ENCODE data around the gene RALGAPA1. TPM values are rescaled to one million over a fixed set of nuclear protein-coding genes. Genes with fewer than 3 reads are reported as not detected.
"Not testable (repeated sequence)": the region's sequence is repeated elsewhere in the genome, so short reads cannot be mapped to it uniquely, and the experiment has no call there.

Gene RALGAPA1
- polyA plus RNA-seq, 3 donors = 35.7 to 63.9 (median 43.4) TPM

DNA sequence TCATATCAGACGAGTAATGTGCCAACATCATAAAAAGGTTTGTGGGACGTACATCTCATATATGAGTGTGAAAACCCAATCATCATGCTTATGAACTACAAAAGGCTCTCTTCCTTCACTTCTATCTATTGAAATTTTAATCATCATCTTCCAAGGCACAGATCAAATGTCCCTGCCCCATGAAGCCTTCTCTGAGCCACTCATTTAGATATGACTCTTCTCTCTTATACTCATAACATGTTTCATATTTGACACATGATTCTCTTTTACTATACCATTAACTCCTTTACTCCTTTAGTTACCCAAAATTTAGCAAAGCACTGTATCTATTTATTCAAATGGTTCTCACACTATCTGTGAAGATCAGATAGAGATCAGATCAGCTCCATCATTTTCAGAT is 22.2 kb downstream of the RALGAPA1 start:
- no peak for DNase-seq (ENCODE audit: extremely low read depth in 1 of 11, low read depth in 9 of 11, low spot score in 4 of 11)

DNA sequence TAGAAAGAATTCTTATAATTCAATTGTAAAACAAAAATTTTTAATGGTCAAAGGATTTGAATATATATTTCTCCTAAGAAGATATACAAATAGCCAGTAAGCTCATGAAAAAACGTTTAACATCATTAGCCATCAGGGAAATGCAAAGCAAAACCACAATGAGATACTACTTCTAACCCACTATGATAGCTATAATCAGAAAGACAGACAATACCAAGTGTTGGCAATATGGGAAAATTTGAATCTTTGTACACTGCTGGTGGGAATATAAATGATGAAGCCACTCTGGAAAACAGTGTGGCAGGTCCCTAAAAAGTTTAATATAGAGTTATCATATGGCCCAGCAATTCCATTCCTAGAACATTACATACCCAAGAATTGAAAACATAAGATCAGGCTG is 25.4 kb downstream of the RALGAPA1 start:
- DNase-seq (ENCODE audit: extremely low read depth in 1 of 11, low read depth in 9 of 11, low spot score in 4 of 11) = no peak

DNA sequence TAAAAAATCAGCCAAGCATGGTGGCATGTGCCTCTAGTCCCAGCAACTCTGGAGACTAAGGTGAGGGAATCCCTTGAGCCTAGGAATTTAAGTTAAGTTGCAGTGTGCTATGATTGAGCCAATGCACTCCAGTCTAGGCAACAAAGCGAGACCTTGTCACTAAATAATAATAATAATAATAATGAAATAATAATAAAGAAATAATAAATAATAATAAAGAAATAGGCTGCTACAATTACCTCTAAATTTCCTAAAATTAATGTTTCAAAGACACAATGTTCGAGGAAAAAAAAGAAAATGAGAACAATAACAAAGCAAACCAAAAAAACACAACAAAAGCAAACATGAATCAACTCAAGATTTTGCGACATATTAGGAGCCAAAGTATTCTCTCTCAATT is 29.7 kb downstream of the RALGAPA1 start:
- DNase-seq (ENCODE audit: extremely low read depth in 1 of 11, low read depth in 9 of 11, low spot score in 4 of 11) = no peak

DNA sequence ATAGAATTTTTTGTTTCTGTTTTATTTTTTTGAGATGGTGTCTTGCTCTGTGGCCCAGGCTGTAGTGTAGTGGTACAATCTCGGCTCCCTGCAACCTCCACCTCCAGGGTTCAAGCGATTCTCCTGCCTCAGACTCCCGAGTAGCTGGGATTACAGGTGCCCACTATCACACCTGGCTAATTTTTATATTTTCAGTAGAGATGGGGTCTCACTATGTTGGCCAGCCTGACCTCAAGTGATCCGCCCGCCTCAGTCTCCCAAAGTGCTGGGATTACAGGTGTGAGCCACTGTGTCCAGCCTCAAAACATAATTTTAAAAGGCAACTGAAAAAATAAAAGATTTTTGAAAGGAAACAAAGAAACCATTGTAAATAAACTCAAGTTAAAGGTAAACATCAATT is 31.5 kb downstream of the RALGAPA1 start:
- not testable (repeated sequence) for DNase-seq (ENCODE audit: extremely low read depth in 1 of 11, low read depth in 9 of 11, low spot score in 4 of 11)

DNA sequence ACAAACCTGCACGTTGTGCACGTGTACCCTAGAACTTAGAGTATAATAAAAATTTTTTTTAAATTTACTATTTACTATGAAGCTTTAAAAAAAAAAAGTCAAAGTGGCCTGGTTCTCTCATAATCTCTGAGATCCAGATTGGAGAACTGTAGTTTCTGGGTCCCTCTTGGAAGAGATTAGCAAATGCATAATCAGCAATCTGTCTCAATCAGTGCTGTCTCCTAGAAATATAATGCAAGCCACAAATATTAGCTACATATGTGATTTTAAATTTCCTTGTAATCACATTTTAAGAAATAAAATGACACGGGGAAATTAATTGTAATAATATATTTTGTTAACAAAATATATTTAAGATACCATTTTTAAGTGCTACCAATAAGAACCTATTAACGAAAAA is 32.3 kb downstream of the RALGAPA1 start:
- DNase-seq (ENCODE audit: extremely low read depth in 1 of 11, low read depth in 9 of 11, low spot score in 4 of 11) = no peak

DNA sequence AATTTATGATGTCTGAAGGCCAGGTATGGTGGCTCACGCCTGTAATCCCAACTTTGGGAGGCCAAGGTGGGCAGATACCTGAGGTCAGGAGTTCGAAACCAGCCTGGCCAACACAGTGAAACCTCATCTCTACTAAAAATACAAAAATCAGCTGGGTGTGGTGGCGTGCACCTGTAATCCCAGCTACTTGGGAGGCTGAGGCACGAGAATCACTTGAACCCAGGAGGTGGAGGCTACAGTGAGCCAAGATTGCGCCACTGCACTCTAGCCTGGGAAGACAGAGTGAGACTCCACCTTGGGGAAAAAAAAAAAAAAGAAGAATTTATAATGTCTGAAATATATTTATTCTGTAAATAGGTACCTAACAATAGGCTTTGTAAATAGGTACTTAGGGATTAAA is 33.0 kb downstream of the RALGAPA1 start:
- DNase-seq (ENCODE audit: extremely low read depth in 1 of 11, low read depth in 9 of 11, low spot score in 4 of 11) = not testable (repeated sequence)

DNA sequence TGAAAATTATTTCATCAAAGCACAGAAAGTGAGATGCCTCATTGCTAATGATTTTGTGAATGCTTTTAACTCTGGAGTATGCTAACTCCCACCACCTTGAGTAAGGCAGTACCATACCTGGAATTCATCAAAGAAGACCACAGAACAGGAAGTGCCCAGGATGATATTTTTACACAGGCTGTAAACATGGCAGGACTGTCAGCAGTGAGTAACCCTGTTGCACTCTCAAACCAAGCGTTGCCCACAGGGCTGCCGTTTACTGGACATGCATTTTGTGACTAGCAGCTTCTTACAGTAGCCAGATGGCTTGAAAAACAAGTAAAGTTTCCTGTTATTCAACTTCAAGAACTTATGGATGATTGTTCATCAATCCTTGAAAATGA is 42.4 kb downstream of the RALGAPA1 start:
- DNase-seq (ENCODE audit: extremely low read depth in 1 of 11, low read depth in 9 of 11, low spot score in 4 of 11) = no peak

DNA sequence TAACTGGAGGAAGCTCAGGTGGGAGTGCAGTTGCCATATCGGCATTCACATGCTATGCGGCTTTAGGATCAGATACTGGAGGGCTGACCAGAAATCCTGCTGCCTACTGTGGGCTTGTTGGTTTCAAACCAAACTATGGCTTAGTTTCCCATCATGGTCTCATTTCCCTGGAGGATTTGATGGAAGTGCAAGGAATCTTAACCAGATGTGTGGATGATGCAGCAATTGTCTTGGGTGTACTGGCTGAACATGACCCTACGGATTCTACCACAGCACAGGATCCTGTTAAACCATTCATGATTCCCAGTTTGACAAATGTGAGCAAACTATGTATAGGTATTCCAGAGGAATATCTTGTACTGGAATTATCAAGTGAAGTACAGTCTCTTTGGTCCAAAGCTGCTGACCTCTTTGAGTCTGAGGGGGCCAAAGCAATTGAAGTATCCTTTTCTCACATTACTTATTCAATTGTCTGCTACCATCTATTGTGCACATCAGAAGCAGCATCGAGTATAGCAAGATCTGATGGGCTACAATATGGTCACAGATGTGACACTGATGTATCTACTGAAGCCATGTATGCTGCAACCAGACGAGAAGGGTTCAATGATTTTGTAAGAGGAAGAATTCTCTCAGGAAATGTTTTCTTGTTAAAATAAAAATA is 42.9 kb downstream of the RALGAPA1 start:
- DNase-seq (ENCODE audit: extremely low read depth in 1 of 11, low read depth in 9 of 11, low spot score in 4 of 11) = no peak

DNA sequence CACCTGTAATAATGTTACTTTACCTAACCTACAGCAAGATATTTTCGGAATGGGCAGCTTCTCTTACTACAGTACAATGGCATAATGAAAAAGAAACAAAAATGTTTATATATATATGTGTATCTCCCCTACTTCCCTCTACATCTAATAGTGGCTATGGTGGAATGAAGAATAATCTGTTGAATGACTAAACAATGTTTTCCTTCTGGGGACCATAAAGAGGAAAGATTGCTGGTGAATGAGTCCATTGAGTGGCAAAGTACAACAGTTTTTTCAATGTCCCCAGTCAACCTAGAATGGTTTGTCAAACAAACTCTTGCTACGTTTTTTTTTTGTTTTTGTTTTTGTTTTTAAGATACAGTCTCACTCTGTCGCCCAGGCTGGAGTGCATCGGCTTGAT is 47.2 kb downstream of the RALGAPA1 start:
- no peak for DNase-seq (ENCODE audit: extremely low read depth in 1 of 11, low read depth in 9 of 11, low spot score in 4 of 11)

DNA sequence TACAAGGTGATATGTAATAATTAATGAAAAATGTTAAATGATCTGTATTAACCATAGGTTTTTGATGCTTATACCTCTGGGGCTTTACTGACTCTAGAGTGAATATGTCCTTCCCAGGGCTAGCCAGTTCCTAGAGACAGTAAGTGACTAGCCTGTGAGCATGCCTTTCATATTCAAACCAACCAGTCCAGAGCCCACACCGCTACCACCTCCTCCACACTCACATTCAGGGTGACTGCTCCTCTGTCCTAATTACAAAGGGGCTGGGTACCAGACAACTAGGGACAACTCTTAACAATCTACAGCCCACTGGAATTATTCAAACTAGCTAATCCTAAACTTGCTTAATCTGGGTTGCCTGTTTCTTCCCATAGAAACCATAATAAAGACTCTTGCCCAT is 49.0 kb downstream of the RALGAPA1 start:
- DNase-seq (ENCODE audit: extremely low read depth in 1 of 11, low read depth in 9 of 11, low spot score in 4 of 11) = no peak

DNA sequence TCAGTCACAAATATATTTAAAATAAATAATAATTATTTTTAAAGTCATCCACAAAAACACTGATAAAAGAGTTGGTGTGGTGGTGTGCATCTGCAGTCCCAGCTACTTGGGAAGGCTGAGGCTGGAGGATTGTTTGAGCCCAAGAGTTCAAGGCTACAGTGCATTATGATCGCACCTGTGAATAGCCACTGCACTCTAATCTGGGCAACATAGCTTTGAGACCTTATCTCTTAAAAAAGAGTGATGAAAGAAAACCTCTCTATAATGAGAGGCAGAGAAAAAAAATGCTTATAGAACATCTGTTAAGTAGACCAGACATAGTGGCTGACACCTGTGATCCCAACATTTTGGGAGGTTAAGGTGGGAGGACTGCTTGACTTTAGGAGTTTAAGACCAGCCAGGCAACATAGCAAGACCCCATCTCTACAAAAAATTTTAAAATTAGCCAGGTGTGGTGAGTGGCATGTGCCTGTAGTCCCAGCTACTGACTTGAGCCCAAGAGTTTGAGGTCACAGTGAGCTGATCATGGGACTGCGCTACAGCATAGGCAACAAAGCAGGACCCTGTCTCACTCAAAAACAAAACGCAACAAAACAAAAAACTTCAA is 50.5 kb downstream of the RALGAPA1 start:
- DNase-seq (ENCODE audit: extremely low read depth in 1 of 11, low read depth in 9 of 11, low spot score in 4 of 11) = no peak

DNA sequence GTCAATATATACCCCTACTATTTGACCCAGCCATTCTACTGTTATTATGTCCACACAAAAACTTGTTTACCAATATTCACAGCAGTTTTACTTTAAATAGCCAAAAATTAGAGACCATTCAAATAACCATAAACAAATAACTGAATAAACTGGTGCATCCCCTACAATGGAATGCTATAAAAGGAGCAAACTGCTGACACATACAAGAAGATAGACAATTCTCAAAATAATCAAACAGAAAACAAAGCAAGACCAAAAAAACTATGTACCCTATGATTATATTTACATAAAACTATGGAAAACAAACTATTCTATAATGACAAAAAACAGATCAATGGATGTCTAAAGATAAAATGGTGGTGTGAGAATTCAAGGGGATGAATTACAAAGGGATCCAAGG is 54.4 kb downstream of the RALGAPA1 start:
- DNase-seq (ENCODE audit: extremely low read depth in 1 of 11, low read depth in 9 of 11, low spot score in 4 of 11) = no peak

DNA sequence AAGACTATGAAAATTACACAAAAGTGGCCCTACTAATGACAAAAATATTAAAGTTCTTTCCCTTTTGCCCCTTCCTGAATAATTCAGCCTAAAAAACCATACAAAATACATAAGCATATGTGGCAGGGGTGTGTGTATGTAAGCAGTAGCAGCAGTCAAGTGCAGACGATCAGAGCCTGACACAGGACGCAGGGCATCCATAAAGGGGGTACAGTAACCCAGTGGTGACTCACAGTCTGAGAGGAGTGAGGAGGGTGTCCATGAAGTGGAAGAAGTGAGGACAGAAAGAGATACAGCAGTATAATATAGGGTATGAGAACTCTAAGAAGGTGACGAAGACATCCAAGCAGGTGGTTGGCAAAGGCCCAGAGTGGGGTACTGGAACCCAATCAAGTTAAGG is 56.7 kb downstream of the RALGAPA1 start:
- no peak for DNase-seq (ENCODE audit: extremely low read depth in 1 of 11, low read depth in 9 of 11, low spot score in 4 of 11)

DNA sequence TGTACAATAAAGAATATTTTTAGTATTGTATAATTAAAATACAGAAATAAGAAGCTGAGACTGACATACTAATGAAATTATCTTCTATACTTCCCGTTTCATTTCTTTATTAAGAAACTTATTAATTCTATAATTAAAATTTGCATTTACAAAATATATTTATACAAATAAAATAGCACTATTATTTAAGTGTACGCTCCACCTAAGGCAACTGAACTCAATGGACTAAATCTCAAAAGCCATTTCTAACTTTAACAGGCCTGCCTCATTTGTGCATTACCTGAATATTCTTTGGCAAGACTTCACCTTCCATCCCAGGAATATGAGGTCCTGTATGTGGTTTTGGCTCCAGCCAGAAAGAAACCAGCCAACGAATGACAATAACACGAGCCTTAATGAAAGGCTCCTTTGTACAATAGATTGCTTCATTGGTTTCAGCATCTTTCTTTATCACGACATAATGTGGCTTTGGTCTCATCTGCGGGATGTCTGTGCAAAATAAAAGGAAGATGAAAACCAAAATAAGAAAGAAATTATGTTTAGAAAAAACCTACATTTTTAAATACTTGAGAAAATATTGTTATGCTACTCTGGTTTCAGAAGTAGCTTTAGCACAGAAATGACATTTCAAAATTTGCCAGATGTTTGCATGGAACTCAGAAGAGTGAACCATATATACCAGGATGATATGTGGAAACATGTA is 58.7 kb downstream of the RALGAPA1 start:
- DNase-seq (ENCODE audit: extremely low read depth in 1 of 11, low read depth in 9 of 11, low spot score in 4 of 11) = no peak

DNA sequence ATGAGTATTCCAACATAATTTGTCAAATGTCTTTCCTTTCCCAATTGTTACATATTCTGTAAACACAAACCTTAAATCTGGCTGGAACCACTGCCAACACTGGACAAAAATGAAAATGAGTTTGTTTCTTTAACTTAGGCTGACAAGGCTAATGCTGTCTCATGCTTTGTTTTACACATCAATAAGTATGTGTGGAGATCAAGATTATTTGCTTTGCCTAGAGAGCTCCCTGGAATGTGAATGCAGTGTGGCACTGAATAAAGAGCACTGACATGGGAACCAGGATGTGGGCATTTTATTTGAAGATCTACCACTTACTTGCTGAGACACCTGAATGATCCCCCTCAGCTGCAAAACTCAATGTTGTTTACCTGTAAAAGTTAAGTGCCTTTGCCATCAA is 61.7 kb downstream of the RALGAPA1 start:
- DNase-seq (ENCODE audit: extremely low read depth in 1 of 11, low read depth in 9 of 11, low spot score in 4 of 11) = peak in 2 of 11 donors; percentile 0

DNA sequence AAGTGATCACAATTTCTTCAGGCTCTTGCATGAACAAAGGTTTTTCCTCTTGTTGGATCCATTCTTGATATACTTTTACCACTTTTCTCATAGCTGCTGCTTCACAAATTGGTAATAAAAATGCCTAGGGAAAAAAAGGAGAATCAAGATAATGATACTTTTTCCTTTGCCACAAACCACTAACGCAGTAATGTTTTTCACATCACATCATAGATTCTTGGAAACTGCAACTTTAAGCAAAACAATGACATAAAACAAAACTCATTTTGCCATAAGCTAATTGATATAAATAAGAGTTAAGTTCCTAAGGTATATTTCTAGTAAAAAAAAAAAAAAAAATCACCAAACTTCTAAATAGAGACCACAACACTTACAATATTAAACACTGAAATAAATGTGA is 66.7 kb downstream of the RALGAPA1 start:
- DNase-seq (ENCODE audit: extremely low read depth in 1 of 11, low read depth in 9 of 11, low spot score in 4 of 11) = no peak

DNA sequence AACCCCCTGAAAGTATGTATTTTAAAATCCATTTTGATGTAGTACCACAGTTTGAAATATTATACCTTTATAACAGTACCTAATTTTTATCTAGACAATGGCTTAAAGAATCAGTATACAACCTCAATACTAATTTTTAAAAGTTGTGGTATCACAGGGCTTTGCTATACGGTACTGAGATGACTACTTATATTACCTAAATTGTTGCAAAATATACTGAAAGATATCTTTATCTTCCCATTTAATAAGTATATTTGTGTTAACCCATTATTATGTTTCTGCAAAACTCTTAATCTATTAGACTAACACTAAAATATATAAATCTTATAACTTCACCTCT is 67.1 kb downstream of the RALGAPA1 start:
- DNase-seq (ENCODE audit: extremely low read depth in 1 of 11, low read depth in 9 of 11, low spot score in 4 of 11) = no peak

DNA sequence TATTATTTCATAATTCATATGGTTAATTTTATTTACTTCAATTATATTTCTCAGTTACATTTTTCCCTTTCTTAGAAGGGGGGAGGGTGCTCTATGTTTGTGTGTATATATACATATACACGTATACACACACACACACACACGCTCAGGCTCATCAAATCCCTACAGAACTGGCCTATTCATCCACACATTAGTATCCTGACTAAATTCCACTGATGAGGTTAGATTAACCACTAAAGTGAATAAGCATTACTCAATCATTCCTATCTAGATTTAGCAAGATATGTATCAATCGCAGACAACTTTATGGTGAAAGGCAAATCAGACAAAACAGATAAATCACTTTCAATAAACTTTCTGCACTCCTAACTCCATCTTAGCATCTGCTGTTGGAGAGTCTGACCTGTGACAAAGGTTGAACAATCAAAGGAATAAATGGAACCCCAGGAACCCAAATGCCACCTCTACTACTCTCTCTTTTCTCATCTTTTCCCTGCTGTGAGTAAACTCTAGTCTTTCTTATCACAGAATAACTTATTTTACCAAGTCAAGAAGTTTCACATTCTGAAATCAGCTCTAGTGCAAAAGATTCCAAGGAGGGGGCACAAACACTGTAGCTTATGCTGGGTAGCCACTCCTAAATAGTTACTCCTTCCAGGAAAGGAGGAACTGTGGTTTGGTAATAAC is 67.6 kb downstream of the RALGAPA1 start:
- DNase-seq (ENCODE audit: extremely low read depth in 1 of 11, low read depth in 9 of 11, low spot score in 4 of 11) = no peak

DNA sequence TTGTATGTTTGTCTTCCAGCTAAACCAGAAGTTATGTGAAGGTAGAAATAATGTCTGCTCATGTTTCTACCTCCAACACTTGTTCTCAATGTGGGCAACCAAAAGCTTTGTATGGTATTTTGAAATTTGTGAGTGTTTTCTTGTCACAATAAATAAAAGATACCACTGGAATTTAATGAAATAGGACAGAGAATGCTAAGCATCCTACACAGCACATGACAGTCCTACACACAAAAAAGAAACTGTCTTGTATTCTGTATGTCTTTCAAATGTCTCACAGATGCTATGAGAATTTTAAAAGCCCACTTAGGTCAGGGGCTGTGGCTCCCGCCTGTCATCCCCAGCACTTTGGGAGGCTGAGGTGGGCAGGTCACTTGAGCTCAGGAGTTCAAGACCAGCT is 68.9 kb downstream of the RALGAPA1 start:
- no peak for DNase-seq (ENCODE audit: extremely low read depth in 1 of 11, low read depth in 9 of 11, low spot score in 4 of 11)

DNA sequence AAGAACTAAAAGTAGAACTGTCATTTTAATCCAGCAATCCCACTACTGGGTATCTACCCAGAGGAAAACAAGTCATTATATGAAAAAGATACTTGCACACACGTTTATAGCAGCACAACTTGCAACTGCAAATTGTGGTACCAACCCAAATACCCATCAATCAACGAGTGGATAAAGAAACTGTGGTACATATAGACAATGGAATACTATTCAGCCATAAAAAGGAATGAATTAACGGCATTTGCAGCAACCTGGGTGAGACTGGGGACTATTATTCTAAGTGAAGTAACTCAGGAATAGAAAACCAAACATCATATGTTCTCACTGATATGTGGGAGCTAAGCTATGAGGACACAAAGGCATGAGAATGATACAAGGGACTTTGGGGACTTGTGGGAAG is 73.9 kb downstream of the RALGAPA1 start:
- DNase-seq (ENCODE audit: extremely low read depth in 1 of 11, low read depth in 9 of 11, low spot score in 4 of 11) = not testable (repeated sequence)
